Dendritic cell treated with granulocyte-macrophage colony-stimulating factor and Interleukin-4, amounts not matched to agents 40 ng/mL and 50 ng/mL, for 4 days (primary cell): ENCODE measurements around the gene DLL3.

Experiments
- H3K27ac Mint-ChIP-seq: one replicate; pipeline ENCODE4 v1.8.0; 2022; ENCODE audit warnings: mild to moderate bottlenecking, mixed read lengths
- H3K27me3 Mint-ChIP-seq: one replicate; pipeline ENCODE4 v1.8.0; 2022; ENCODE audit warnings: mild to moderate bottlenecking, mixed read lengths
- H3K36me3 Mint-ChIP-seq: one replicate; pipeline ENCODE4 v1.8.0; 2022; ENCODE audit warnings: low read depth, mixed read lengths
- H3K4me1 Mint-ChIP-seq: one replicate; pipeline ENCODE4 v1.8.0; 2022; ENCODE audit warnings: low read depth, mixed read lengths
- H3K4me3 Mint-ChIP-seq: one replicate; pipeline ENCODE4 v1.8.0; 2022; ENCODE audit warnings: mild to moderate bottlenecking, moderate library complexity, mixed read lengths
- H3K9me3 Mint-ChIP-seq: one replicate; pipeline ENCODE4 v1.8.0; 2022; ENCODE audit warnings: mixed read lengths
- intact Hi-C: fragments of 100-400 bp; cut with micrococcal nuclease; formaldehyde crosslinking; loops from one replicate; pipeline ENCODE4 v1.15.0; 2022

DLL3 gene

GRCh38 chr19:39539518-39540332, 41.0 kb downstream of the DLL3 start, which contains the start of gene EID2:
Gene EID2 (minus strand): TSS chr19:39540161. CDS start chr19:39540079, 82 bp downstream.
- peaks cover 35% of the 10 kb centered on the region for H3K4me1 Mint-ChIP-seq
- H3K4me3 Mint-ChIP-seq = peak within 1 kb of the TSS; percentile 95
- intact Hi-C loops = no loop called here
- peaks cover 15% of the 10 kb centered on the region for H3K36me3 Mint-ChIP-seq
- H3K27ac Mint-ChIP-seq = peak within 1 kb of the TSS; percentile 94
- no peaks in the 10 kb centered on the region for H3K27me3 Mint-ChIP-seq
- H3K9me3 Mint-ChIP-seq = no peaks in the 10 kb centered on the region

DNA sequence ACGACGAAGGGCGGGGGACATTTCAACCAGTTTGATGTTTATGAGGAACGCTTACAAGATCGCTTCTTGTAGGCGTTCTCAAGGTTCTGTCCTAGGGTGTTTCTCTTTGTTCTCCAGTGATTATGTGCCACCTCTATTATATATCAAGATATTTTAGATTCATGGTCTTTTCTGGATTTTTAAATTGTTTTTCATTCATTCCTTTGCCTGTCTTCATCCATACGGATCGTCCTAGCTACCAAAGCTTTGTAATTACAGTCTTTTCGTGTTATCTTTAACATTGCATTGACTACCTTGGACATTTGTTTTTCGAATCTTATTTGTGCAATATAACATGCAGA, 41.6 kb downstream of the DLL3 start:
- peaks cover 2% of the 10 kb centered on the region for H3K27me3 Mint-ChIP-seq
- peaks cover 35% of the 10 kb centered on the region for H3K4me1 Mint-ChIP-seq
- H3K9me3 Mint-ChIP-seq = no peaks in the 10 kb centered on the region
- peak overlapping the region; percentile 95 for H3K4me3 Mint-ChIP-seq
- intact Hi-C loops = no loop called here
- peaks cover 15% of the 10 kb centered on the region for H3K36me3 Mint-ChIP-seq
- peak overlapping the region; percentile 94 for H3K27ac Mint-ChIP-seq

GRCh38 chr19:39542206-39542605, 43.5 kb downstream of the DLL3 start:
- Mint-ChIP-seq H3K4me1 (peaks cover 29% of the 10 kb centered on the region), H3K9me3 (no peaks in the 10 kb centered on the region), H3K4me3 (no peak overlapping the region)

GRCh38 chr19:39543477-39543857, 44.7 kb downstream of the DLL3 start:
- Mint-ChIP-seq H3K9me3 (no peaks in the 10 kb centered on the region), H3K36me3 (peaks cover 6% of the 10 kb centered on the region), H3K4me1 (peaks cover 22% of the 10 kb centered on the region), H3K4me3 (no peak overlapping the region), H3K27me3 (peaks cover 10% of the 10 kb centered on the region), H3K27ac (no peak overlapping the region)
- intact Hi-C loops = no loop called here

More at GRCh38 chr19:39542206-39542605, 43.5 kb downstream of the DLL3 start:
- no peak overlapping the region for H3K27ac Mint-ChIP-seq
- intact Hi-C loops = no loop called here
- peaks cover 7% of the 10 kb centered on the region for H3K27me3 Mint-ChIP-seq
- peaks cover 15% of the 10 kb centered on the region for H3K36me3 Mint-ChIP-seq

GRCh38 chr19:39544226-39544903, 45.6 kb downstream of the DLL3 start:
- H3K9me3 Mint-ChIP-seq = no peaks in the 10 kb centered on the region
- H3K4me1 Mint-ChIP-seq = peaks cover 14% of the 10 kb centered on the region
- no peak overlapping the region for H3K4me3 Mint-ChIP-seq
- intact Hi-C loops = no loop called here
- peaks cover 6% of the 10 kb centered on the region for H3K36me3 Mint-ChIP-seq
- peaks cover 11% of the 10 kb centered on the region for H3K27me3 Mint-ChIP-seq
- no peak overlapping the region for H3K27ac Mint-ChIP-seq

DNA sequence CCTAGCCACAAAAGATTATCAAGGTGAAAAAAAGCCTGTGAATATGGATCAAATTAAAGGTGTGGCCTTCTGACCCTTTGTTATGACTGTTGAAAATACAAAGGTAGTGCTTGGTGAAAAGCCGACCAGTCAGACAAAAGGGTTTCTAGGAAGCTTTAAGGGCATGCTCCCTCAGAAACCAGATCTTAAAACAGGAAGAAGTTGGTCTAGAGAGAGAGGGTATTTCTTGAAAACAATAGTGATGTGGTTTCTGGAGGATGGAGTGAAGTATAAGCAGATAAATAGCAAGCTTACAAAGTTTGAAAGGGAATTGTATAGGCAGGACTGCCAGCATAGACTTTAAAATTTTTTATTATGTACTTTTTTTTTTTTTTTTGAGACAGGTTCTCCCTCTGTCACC, 46.2 kb downstream of the DLL3 start:
- intact Hi-C loops = no loop called here
- Mint-ChIP-seq H3K27me3 (peaks cover 11% of the 10 kb centered on the region), H3K4me3 (no peak overlapping the region), H3K4me1 (peaks cover 13% of the 10 kb centered on the region), H3K27ac (no peak overlapping the region), H3K9me3 (no peaks in the 10 kb centered on the region), H3K36me3 (peaks cover 3% of the 10 kb centered on the region)

DNA sequence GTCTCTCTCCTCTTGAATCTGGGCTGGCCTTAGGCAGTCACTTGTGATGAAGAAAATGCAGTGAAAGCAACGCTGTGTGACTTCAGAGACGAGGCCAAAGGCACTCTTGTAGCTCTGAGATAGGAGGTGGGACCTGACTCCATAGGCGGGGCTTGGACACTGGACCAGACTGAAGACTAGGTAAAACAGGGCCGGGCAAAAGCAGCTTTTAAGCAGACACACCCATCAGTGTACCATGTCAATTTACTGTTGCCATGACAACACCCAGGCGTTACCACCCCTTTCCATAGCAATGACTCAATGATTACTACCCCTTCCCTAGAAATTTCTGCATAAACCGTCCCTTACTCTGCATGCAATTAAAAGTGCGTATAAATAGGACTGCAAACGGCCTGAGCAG, 47.9 kb downstream of the DLL3 start:
- peaks cover 14% of the 10 kb centered on the region for H3K27me3 Mint-ChIP-seq
- no peak overlapping the region for H3K27ac Mint-ChIP-seq
- H3K9me3 Mint-ChIP-seq = no peaks in the 10 kb centered on the region
- H3K4me1 Mint-ChIP-seq = peaks cover 7% of the 10 kb centered on the region
- H3K36me3 Mint-ChIP-seq = no peaks in the 10 kb centered on the region
- intact Hi-C loops = no loop called here
- H3K4me3 Mint-ChIP-seq = no peak overlapping the region

DNA sequence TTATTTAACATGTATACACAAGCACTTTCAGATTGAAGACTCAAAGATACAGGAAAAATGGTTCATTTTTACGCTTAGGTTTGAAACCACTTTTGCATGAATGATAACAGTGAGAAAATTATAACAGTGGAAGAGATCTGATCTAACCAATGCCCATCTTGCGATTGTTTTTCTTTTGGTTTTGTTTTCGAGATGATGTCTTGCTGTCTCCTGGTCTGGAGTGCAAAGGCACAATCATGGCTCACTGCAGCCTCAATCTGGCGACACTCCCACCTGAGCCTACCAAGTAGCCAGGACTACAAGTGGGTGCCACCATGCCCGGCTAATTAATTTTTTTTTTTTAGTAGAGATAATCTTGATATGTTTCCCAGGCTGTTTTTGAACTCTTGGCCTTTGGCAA, 51.5 kb downstream of the DLL3 start:
- no peaks in the 10 kb centered on the region for H3K9me3 Mint-ChIP-seq

DNA sequence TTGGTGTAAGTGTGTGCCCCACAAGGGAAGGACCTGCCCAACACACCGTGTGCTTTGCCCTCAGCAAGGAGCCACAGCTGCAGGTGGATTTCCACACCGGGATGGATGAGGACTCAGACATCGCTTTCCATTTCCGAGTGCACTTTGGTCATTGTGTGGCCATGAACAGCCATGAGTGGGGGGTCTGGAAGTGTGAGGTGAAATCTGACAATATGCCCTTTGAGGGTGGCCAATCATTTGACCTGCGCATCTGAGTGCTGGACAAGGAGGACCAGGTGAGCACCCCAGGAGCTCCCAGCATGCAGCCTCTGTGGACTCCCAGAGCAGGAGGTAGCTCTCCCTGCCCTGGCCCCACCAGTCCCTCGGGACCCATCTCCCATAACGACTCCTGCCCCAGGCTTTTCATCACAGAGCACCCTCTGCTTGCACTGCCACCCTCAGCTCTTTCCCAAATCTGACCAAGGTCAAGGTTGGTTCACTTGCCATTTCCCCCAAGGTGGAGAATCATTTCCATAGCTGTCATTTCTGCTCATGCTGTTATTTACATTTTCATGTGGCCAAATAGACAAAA, 54.4 kb downstream of the DLL3 start:
- Mint-ChIP-seq H3K36me3 (no peaks in the 10 kb centered on the region), H3K27ac (peak overlapping the region; percentile 58), H3K9me3 (no peaks in the 10 kb centered on the region), H3K27me3 (peaks cover 9% of the 10 kb centered on the region), H3K4me3 (no peak overlapping the region), H3K4me1 (peaks cover 54% of the 10 kb centered on the region)
- intact Hi-C loops = loop anchor here (2.0 to 10.0 kb wide), 3 partner anchors 74 to 292 kb away; partner anchors contain the start of gene FBL

More for the DNA sequence above, 51.5 kb downstream of the DLL3 start:
- no peaks in the 10 kb centered on the region for H3K36me3 Mint-ChIP-seq
- intact Hi-C loops = loop anchor here (10.0 kb wide), 2 partner anchors 215 to 295 kb away; partner anchors contain the start of gene FBL
- H3K4me3 Mint-ChIP-seq = no peak overlapping the region
- no peak overlapping the region for H3K27ac Mint-ChIP-seq
- H3K4me1 Mint-ChIP-seq = peaks cover 30% of the 10 kb centered on the region
- peaks cover 16% of the 10 kb centered on the region for H3K27me3 Mint-ChIP-seq

DNA sequence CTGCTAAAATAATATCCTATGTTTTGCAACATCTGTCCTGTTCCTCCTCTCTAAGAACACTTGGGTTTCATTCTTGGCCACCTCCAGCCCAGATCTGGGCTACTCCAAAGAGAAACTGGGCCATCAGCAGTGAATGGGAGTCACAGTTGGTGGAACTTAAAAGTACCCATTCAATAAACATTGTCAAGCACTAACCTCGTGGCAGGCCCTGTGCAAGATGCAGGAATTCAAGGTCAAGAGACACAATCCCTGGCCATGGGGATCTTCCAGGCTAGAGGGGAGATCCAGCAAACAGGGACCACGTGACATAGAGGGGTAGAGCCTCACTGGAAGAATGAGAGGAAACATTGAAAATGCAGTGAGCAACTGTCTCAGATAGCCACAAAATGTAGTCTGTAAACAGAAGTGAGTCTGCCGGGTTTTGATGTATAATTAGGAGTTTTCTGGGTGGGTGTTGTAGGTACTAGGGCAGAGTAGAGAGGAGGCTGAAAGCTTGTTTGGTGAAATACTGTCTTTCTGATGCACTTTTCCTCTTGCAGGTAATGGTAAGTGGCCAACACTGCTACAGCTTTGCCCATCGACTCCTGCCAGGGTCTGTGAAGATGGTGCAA, 56.1 kb downstream of the DLL3 start:
- Mint-ChIP-seq H3K27ac (no peak overlapping the region), H3K27me3 (peaks cover 11% of the 10 kb centered on the region), H3K36me3 (no peaks in the 10 kb centered on the region), H3K4me1 (peaks cover 70% of the 10 kb centered on the region), H3K4me3 (no peak overlapping the region), H3K9me3 (no peaks in the 10 kb centered on the region)
- intact Hi-C loops = loop anchor here (10.0 kb wide), 2 partner anchors 210 to 290 kb away; partner anchors contain the start of gene FBL

- Mint-ChIP-seq H3K36me3 (no peaks in the 10 kb centered on the region), H3K4me3 (no peak overlapping the region), H3K27ac (no peak overlapping the region), H3K27me3 (peaks cover 14% of the 10 kb centered on the region), H3K4me1 (peaks cover 70% of the 10 kb centered on the region), H3K9me3 (no peaks in the 10 kb centered on the region)
- intact Hi-C loops = loop anchor here (10.0 kb wide), 2 partner anchors 209 to 289 kb away; partner anchors contain the start of gene FBL
These were observed 57.1 kb downstream of the DLL3 start for GRCh38 chr19:39555883-39556282.
